Thymus (tissue), 11 donors: ENCODE data around the gene FIG4. TPM values are rescaled to one million over a fixed set of nuclear protein-coding genes. Genes with fewer than 3 reads are reported as not detected.
"Not testable (repeated sequence)": the region's sequence is repeated elsewhere in the genome, so short reads cannot be mapped to it uniquely, and the experiment has no call there.

ENCODE experiments used
- DNase-seq, 9 donors: peaks; one replicate each; pipeline ENCODE4 v3.0.0-alpha.2; 2013; ENCODE audit warnings: low spot score in 9 of 9, low read depth in 6 of 9, missing footprints in 1 of 9
- H3K27ac ChIP-seq, 2 donors: one replicate each; pipeline ENCODE4 v1.5.1; 2013; ENCODE audit warnings: control low read depth in 1 of 2, low read depth in 1 of 2, low read length in 1 of 2, mild to moderate bottlenecking in 1 of 2, moderate library complexity in 1 of 2
- H3K27me3 ChIP-seq, 2 donors: one replicate each; pipeline ENCODE4 v1.5.1; 2013; ENCODE audit warnings: low read length in 1 of 2; ENCODE audit not compliant: control insufficient read depth in 2 of 2, insufficient read depth in 1 of 2
- H3K36me3 ChIP-seq, 2 donors: one replicate each; pipeline ENCODE4 v1.5.1; 2013; ENCODE audit warnings: low read length in 1 of 2, mild to moderate bottlenecking in 1 of 2, moderate library complexity in 1 of 2; ENCODE audit not compliant: control insufficient read depth in 2 of 2, insufficient read depth in 2 of 2
- H3K4me1 ChIP-seq, 2 donors: one replicate each; pipeline ENCODE4 v1.5.1; 2013; ENCODE audit warnings: low read length in 2 of 2; ENCODE audit not compliant: control insufficient read depth in 2 of 2, insufficient read depth in 2 of 2
- H3K4me3 ChIP-seq, 2 donors: one replicate each; pipeline ENCODE4 v1.5.1; 2013; ENCODE audit warnings: low read length in 2 of 2, control low read depth in 1 of 2, mild to moderate bottlenecking in 1 of 2
- H3K9me3 ChIP-seq, 2 donors: one replicate each; pipeline ENCODE4 v1.5.1; 2013; ENCODE audit warnings: low read length in 1 of 2, mild to moderate bottlenecking in 1 of 2; ENCODE audit not compliant: control insufficient read depth in 2 of 2, insufficient read depth in 1 of 2
- WGBS: extraction: QIAGEN DNeasy Blood & Tissue Kit; methylation state at CpG from one replicate; pipeline ENCODE4 v1.1.7; 2013; 5-methylcytosine and 5-hydroxymethylcytosine counted together
- polyA plus RNA-seq: library from polyadenylated mRNA; stranded (reverse); fragments of 200-250 nt; gene quantifications from one replicate; pipeline ENCODE4 v1.2.3, GENCODE V29; 2013
- total RNA-seq: library from RNA; stranded (reverse); fragments of 120-200 nt; gene quantifications from one replicate; pipeline ENCODE4 v1.2.4, GENCODE V29; 2013
- donor health status: healthy.

FIG4 gene
- total and polyA plus RNA-seq, 2 donors = 16.7 to 18.9 TPM

DNA sequence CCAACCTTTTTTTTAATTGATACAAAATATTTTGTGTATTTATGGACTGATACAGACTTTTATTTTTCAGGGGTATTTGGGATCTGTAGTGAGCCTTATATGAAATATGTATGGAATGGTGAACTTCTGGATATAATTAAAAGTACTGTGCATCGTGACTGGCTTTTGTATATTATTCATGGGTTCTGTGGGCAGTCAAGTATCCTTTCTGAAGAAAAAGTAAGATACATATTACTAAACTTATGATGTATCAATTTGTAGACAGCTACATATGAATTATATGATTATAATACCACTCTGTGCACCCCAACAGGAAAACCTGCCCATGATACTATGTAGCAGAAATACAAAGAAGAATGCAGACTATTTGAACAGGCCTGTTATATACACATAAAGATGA lies 47.2 kb downstream of the FIG4 start:
- no peak overlapping the region for H3K4me3 ChIP-seq
- 97% methylated on average over 1 of the region's 1 CpG for WGBS
- H3K9me3 ChIP-seq = no peaks in the 10 kb centered on the region
- H3K27ac ChIP-seq = no peak overlapping the region
- no peaks in the 10 kb centered on the region for H3K4me1 ChIP-seq
- H3K36me3 ChIP-seq = peaks cover 3 to 8% of the 10 kb centered on the region in 2 donors
- no peaks in the 10 kb centered on the region for H3K27me3 ChIP-seq
- no peak for DNase-seq

GRCh38 chr6:109738667-109739066 lies 47.6 kb downstream of the FIG4 start:
- H3K27me3 ChIP-seq = no peaks in the 10 kb centered on the region
- WGBS = 97% methylated on average over 2 of the region's 2 CpGs
- no peaks in the 10 kb centered on the region for H3K9me3 ChIP-seq
- no peak overlapping the region for H3K4me3 ChIP-seq
- no peak for DNase-seq
- H3K4me1 ChIP-seq = no peaks in the 10 kb centered on the region
- H3K27ac ChIP-seq = no peak overlapping the region
- peaks cover 3 to 10% of the 10 kb centered on the region in 2 donors for H3K36me3 ChIP-seq

GRCh38 chr6:109739686-109740085 lies 48.6 kb downstream of the FIG4 start:
- peaks cover 3 to 12% of the 10 kb centered on the region in 2 donors for H3K36me3 ChIP-seq
- no peaks in the 10 kb centered on the region for H3K27me3 ChIP-seq
- H3K4me1 ChIP-seq = no peaks in the 10 kb centered on the region
- H3K9me3 ChIP-seq = no peaks in the 10 kb centered on the region
- no peak for DNase-seq
- no peak overlapping the region for H3K27ac ChIP-seq
- H3K4me3 ChIP-seq = no peak overlapping the region
- WGBS = 97% methylated on average over 3 of the region's 3 CpGs

GRCh38 chr6:109740787-109741186 lies 49.7 kb downstream of the FIG4 start:
- Histone ChIP-seq H3K4me1 (no peaks in the 10 kb centered on the region), H3K9me3 (no peaks in the 10 kb centered on the region), H3K27me3 (no peaks in the 10 kb centered on the region), H3K27ac (no peak overlapping the region), H3K36me3 (peaks cover 3 to 12% of the 10 kb centered on the region in 2 donors), H3K4me3 (no peak overlapping the region)
- DNase-seq = no peak
- 82% methylated on average over 7 of the region's 7 CpGs for WGBS

DNA sequence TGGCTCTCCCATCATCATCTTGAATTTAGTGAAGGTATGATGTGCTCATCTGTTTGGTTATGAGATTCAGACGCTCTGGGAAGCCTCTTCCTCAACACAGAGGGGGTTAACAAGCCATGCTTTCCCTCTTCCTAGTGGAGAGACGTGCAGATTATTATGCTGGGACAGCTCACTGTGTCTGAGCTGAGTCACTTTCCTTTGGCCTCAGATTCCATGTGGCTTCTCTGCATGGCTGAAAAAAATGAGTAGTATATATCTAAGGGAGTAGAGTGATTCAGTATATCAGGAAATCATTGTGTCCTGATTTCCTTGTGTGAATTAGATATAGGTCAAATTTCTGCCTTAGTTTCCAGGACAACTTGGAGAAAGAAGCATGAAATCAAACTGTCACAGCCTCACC lies 52.6 kb downstream of the FIG4 start:
- Histone ChIP-seq H3K27ac (no peak overlapping the region), H3K27me3 (no peaks in the 10 kb centered on the region), H3K9me3 (no peaks in the 10 kb centered on the region), H3K36me3 (peaks cover 3 to 13% of the 10 kb centered on the region in 2 donors), H3K4me1 (no peaks in the 10 kb centered on the region), H3K4me3 (no peak overlapping the region)
- DNase-seq = no peak
- 71% methylated on average over 2 of the region's 2 CpGs for WGBS

- H3K4me3 ChIP-seq, H3K9me3 ChIP-seq, H3K4me1 ChIP-seq, H3K27me3 ChIP-seq, DNase-seq, H3K27ac ChIP-seq: not testable (repeated sequence)
- 90% methylated on average over 3 of the region's 3 CpGs for whole genome bisulfite sequencing
- H3K36me3 ChIP-seq = peaks cover 3 to 14% of the 10 kb centered on the region in 2 donors
Measured at GRCh38 chr6:109744779-109745178, 53.7 kb downstream of the FIG4 start.

DNA sequence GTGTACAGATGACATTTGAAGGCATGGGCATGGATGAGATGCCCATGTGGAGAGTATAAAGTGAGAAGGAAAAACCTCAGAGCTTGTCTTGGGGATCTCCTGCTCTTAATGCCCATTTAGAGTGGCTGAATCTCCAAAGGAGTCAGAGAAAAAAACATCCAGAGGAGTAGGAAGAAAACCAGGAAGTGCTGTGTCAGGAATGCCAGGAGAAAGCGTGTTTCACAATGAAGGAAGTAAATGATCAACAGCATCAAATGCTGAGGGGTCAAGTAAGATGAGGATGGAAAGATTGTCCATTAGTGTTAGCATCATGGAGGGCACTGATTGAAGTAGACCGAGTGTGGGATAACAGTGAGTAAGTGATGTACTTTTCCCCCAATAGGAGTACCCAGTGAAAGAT lies 56.1 kb downstream of the FIG4 start:
- DNase-seq = no peak
- Histone ChIP-seq H3K27ac (no peak overlapping the region), H3K27me3 (no peaks in the 10 kb centered on the region), H3K4me3 (no peak overlapping the region), H3K4me1 (no peaks in the 10 kb centered on the region), H3K9me3 (no peaks in the 10 kb centered on the region), H3K36me3 (peaks cover 3 to 9% of the 10 kb centered on the region in 2 donors)
- WGBS = 97% methylated on average over 2 of the region's 2 CpGs

- Histone ChIP-seq H3K4me1 (no peaks in the 10 kb centered on the region), H3K27ac (no peak overlapping the region), H3K27me3 (no peaks in the 10 kb centered on the region), H3K4me3 (no peak overlapping the region), H3K36me3 (no peaks in the 10 kb centered on the region), H3K9me3 (no peaks in the 10 kb centered on the region)
- WGBS = 98% methylated on average over 3 of the region's 3 CpGs
- DNase-seq = no peak
Measured at GRCh38 chr6:109759098-109759955, 68.2 kb downstream of the FIG4 start.

DNA sequence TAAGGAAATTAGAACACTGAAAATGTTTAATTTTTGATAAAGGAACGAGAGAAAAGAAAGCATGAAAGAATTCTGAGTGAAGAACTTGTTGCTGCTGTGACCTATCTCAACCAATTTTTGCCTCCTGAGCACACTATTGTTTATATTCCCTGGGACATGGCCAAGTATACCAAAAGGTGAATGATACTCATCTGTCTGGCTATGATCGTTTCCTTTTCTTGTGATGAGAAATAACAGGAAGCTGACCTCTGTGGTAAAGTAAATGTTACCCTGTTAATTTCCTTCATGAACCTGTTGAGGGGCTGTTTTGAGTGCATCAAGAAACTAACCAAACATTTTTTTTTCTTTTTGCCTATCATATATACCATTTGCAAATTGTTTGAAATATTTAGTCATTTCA lies 69.1 kb downstream of the FIG4 start:
- DNase-seq = no peak
- no peaks in the 10 kb centered on the region for H3K4me1 ChIP-seq
- no peaks in the 10 kb centered on the region for H3K27me3 ChIP-seq
- H3K27ac ChIP-seq = no peak overlapping the region
- H3K36me3 ChIP-seq = no peaks in the 10 kb centered on the region
- H3K4me3 ChIP-seq = no peak overlapping the region
- no peaks in the 10 kb centered on the region for H3K9me3 ChIP-seq
- WGBS = 46% methylated on average over 2 of the region's 2 CpGs
